IPS-18c (cell line): ENCODE measurements around the gene TIMM50.
A peak's percentile ranks its signal among the peaks of the same experiment; 100 is the strongest.
"Not testable (repeated sequence)": the region's sequence is repeated elsewhere in the genome, so short reads cannot be mapped to it uniquely, and the experiment has no call there.

ENCODE experiments used
- H3K4me3 ChIP-seq: 2 replicates; pipeline ENCODE4 v1.7.0; 2013; ENCODE audit warnings: low read depth, mild to moderate bottlenecking, low read length, moderate library complexity; ENCODE audit not compliant: insufficient read depth
- H3K9me3 ChIP-seq: one replicate; pipeline ENCODE4 v1.6.1; 2013; ENCODE audit warnings: mild to moderate bottlenecking, low read length, moderate library complexity; ENCODE audit not compliant: control insufficient read depth, insufficient read depth

Gene TIMM50

GRCh38 chr19:39465956-39466747 is 14.5 kb upstream of the TIMM50 start:
- Histone ChIP-seq H3K4me3 (no peak overlapping the region), H3K9me3 (no peaks in the 10 kb centered on the region)

- H3K9me3 ChIP-seq, result no peaks in the 10 kb centered on the region
Observed at GRCh38 chr19:39467941-39468340, 12.7 kb upstream of the TIMM50 start.

GRCh38 chr19:39469036-39469435 is 11.6 kb upstream of the TIMM50 start:
- H3K9me3 ChIP-seq, result no peaks in the 10 kb centered on the region
- H3K4me3 ChIP-seq, result no peak overlapping the region

More at GRCh38 chr19:39467941-39468340, 12.7 kb upstream of the TIMM50 start:
- H3K4me3 ChIP-seq, result no peak overlapping the region

- no peak overlapping the region for H3K4me3 ChIP-seq
- H3K9me3 ChIP-seq, result no peaks in the 10 kb centered on the region
Observed at GRCh38 chr19:39469567-39469966, 11.1 kb upstream of the TIMM50 start.

- Histone ChIP-seq H3K9me3 (no peaks in the 10 kb centered on the region), H3K4me3 (no peak overlapping the region)
Observed at GRCh38 chr19:39470724-39471339, 9.8 kb upstream of the TIMM50 start.

GRCh38 chr19:39471756-39472536 is 8.7 kb upstream of the TIMM50 start:
- no peaks in the 10 kb centered on the region for H3K9me3 ChIP-seq
- no peak overlapping the region for H3K4me3 ChIP-seq

- H3K4me3 ChIP-seq, result no peak overlapping the region
- H3K9me3 ChIP-seq, result no peaks in the 10 kb centered on the region
Observed at GRCh38 chr19:39472746-39473442, 7.7 kb upstream of the TIMM50 start.

GRCh38 chr19:39473443-39473960 is 7.1 kb upstream of the TIMM50 start:
- no peaks in the 10 kb centered on the region for H3K9me3 ChIP-seq
- no peak overlapping the region for H3K4me3 ChIP-seq

- H3K4me3 ChIP-seq, result no peak overlapping the region
- H3K9me3 ChIP-seq, result no peaks in the 10 kb centered on the region
Observed at GRCh38 chr19:39474139-39474620, 6.5 kb upstream of the TIMM50 start.

GRCh38 chr19:39475748-39476147 is 4.9 kb upstream of the TIMM50 start:
- no peak overlapping the region for H3K4me3 ChIP-seq
- no peaks in the 10 kb centered on the region for H3K9me3 ChIP-seq

GRCh38 chr19:39479319-39479801 is 1.3 kb upstream of the TIMM50 start:
- H3K9me3 ChIP-seq, H3K4me3 ChIP-seq: not testable (repeated sequence)

GRCh38 chr19:39479916-39480315 is 722 bp upstream of the TIMM50 start:
- peaks cover 3% of the 10 kb centered on the region for H3K9me3 ChIP-seq
- peak overlapping the region; percentile 40; the same call in 1 of the 2 replicates for H3K4me3 ChIP-seq

GRCh38 chr19:39481229-39481545 is 549 bp downstream of the TIMM50 start:
- H3K9me3 ChIP-seq, result peaks cover 3% of the 10 kb centered on the region
- H3K4me3 ChIP-seq, result peak overlapping the region; percentile 95

GRCh38 chr19:39481676-39482075 is 1.0 kb downstream of the TIMM50 start:
- peaks cover 3% of the 10 kb centered on the region for H3K9me3 ChIP-seq

GRCh38 chr19:39483141-39483540 is 2.5 kb downstream of the TIMM50 start:
- Histone ChIP-seq H3K4me3 (no peak overlapping the region), H3K9me3 (peaks cover 3% of the 10 kb centered on the region)

More at GRCh38 chr19:39481676-39482075, 1.0 kb downstream of the TIMM50 start:
- H3K4me3 ChIP-seq, result peak overlapping the region; percentile 95

GRCh38 chr19:39489756-39490155 is 9.1 kb downstream of the TIMM50 start:
- Histone ChIP-seq H3K9me3 (no peaks in the 10 kb centered on the region), H3K4me3 (no peak overlapping the region)

GRCh38 chr19:39492225-39492624 is 11.6 kb downstream of the TIMM50 start:
- no peaks in the 10 kb centered on the region for H3K9me3 ChIP-seq

More at GRCh38 chr19:39492225-39492624, 11.6 kb downstream of the TIMM50 start:
- no peak overlapping the region for H3K4me3 ChIP-seq
